Measurements from ENCODE around the gene SASH1.
A peak's percentile ranks its signal among the peaks of the same experiment; 100 is the strongest.
"Not testable (repeated sequence)": the region's sequence is repeated elsewhere in the genome, so short reads cannot be mapped to it uniquely, and the experiment has no call there.

Gene SASH1

DNA sequence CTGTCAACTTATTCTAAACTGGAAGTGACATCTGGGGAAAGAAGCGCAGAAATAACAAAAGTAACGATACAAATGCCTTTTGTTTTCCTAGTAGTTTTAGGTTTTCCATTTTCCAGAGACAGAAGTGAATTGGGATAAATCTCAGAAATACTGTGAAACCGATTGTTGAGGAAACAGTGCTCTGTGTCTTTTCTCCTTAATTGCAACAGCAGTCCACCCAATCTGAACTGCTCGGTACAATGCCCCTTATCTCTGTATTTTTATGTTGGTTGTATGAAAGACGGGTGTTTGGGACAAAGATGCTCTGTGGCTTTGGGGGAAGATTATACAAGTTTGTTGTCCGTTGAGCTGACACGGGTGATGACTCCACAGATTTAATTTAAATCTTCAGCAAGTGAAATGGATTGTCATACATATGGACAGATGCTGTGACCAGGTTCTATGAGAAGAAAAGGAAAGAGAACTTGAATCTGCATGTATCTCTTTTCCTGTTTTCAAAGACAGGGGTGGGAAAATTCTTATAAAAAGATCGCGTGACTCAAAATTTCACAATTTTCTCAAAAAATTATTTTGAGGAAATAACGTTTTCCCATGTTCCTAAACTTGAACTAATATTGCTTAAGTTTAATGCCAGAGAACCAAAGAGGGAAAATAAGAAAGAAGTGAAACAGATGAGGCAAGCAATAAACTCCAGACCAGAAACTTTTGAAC is 41.2 kb downstream of the SASH1 start:
- in situ Hi-C loops (cut with HindIII; ENCODE audit: low pct_unique_long_range_greater_than_20kb, low sequenced_read_pairs): no loop called here
- TF ChIP-seq JUND (IDR thresholded peaks at IDR 0.05; ENCODE audit: low read depth): no peak
- DNase-seq (ENCODE audit: low read depth in 1 of 2, low spot score in 1 of 2): no peak

DNA sequence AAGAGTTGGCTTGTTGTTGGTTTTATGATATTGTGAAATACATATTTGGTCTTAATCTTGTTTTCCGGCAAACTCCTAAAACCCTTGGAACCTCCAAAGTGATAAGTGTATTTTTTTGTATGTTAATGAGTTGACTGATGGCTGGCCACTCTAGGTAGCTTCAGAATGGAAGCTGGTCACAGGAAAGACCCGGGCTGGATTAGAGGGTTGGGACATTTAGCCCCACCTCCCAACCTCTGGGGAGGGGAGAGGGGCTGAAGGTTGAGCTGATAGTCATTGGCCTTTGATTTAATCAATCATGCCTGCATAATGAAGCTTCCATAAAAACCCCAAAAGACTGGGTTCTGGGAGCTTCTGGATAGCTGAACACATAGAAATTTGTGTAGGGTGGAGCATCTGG is 42.7 kb downstream of the SASH1 start:
- DNase-seq (ENCODE audit: low read depth in 1 of 2, low spot score in 1 of 2): no peak
- no peak for TF ChIP-seq JUND (IDR thresholded peaks at IDR 0.05; ENCODE audit: low read depth)
- in situ Hi-C loops (cut with HindIII; ENCODE audit: low pct_unique_long_range_greater_than_20kb, low sequenced_read_pairs): no loop called here

DNA sequence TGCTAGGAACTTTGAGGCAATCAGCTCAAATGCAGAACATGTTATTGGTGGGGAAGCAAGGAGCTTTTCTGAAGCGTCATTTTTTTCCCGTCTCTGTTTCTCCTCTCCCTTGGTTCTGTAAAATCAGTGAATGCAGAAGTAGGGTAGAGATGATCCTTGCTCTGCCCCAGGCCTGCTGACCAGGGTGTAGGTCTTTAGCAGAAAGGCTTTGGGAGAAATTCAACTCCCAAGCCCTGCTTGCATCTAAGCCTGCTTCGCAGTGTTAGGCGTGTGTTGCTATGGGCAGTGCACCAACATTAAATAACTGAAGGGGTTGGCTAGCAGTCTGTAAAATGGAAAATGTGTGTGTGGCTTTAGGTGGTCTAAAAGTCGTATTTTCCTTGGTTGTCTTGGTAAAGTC is 45.9 kb downstream of the SASH1 start:
- in situ Hi-C loops (cut with HindIII; ENCODE audit: low pct_unique_long_range_greater_than_20kb, low sequenced_read_pairs): no loop called here
- DNase-seq (ENCODE audit: low read depth in 1 of 2, low spot score in 1 of 2): no peak
- no peak for TF ChIP-seq JUND (IDR thresholded peaks at IDR 0.05; ENCODE audit: low read depth)

DNA sequence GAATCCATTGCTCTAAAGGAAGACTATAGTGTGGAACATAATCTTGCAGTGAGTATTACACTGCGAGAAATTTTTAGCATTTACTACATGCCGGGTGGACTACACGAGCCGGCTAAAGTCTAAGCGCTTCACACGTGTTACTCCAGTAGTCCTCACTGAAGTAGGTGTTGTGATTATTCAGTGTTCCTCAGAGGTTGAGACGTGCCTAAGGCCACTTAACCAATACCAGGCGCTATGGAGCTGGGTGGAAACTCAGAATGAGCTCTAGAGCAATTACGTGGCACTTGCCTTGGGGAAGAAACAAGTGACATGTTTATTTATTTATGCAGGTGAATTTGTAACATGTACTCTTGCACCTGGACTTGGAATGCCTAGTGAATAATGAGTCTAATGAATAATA is 46.4 kb downstream of the SASH1 start:
- TF ChIP-seq JUND (IDR thresholded peaks at IDR 0.05; ENCODE audit: low read depth): no peak
- DNase-seq (ENCODE audit: low read depth in 1 of 2, low spot score in 1 of 2): peak in 1 of 2 experiments; percentile 37
- in situ Hi-C loops (cut with HindIII; ENCODE audit: low pct_unique_long_range_greater_than_20kb, low sequenced_read_pairs): no loop called here

DNA sequence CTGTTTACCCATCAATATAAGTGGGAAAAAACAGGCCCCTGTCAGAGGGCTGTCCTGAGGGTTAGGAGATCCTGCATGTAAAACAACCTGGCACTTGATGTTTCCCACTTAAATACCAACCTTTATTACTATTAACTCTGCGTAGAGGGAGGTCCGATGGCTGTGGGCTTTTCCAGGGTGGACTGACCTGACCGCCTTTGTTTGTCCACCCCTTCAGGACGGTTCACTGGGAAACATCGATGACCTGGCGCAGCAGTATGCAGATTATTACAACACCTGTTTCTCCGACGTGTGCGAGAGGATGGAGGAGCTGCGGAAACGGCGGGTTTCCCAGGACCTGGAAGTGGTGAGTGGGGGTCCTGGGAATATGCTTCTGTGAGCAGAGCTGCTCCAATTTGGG is 47.3 kb downstream of the SASH1 start:
- TF ChIP-seq JUND (IDR thresholded peaks at IDR 0.05; ENCODE audit: low read depth): no peak
- DNase-seq (ENCODE audit: low read depth in 1 of 2, low spot score in 1 of 2): no peak
- in situ Hi-C loops (cut with HindIII; ENCODE audit: low pct_unique_long_range_greater_than_20kb, low sequenced_read_pairs): no loop called here

DNA sequence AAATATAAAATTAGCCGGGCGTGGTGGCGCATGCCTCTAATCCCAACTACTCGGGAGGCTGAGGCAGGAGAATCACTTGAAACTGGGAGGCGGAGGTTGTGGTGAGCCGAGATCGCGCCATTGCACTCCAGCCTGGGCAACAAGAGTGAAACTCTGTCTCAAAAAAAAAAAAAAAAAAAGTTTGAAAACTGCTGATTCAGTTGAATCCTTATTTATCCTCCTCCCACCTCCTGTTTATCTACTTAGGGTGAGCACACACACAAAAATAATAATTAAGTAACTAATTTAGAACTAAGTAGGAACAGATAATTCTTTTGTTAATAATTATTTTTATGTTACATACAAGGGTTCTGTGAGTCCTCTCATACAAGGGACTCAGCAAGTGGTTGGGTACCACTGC is 49.5 kb downstream of the SASH1 start:
- in situ Hi-C loops (cut with HindIII; ENCODE audit: low pct_unique_long_range_greater_than_20kb, low sequenced_read_pairs); DNase-seq (ENCODE audit: low read depth in 1 of 2, low spot score in 1 of 2): not testable (repeated sequence)

DNA sequence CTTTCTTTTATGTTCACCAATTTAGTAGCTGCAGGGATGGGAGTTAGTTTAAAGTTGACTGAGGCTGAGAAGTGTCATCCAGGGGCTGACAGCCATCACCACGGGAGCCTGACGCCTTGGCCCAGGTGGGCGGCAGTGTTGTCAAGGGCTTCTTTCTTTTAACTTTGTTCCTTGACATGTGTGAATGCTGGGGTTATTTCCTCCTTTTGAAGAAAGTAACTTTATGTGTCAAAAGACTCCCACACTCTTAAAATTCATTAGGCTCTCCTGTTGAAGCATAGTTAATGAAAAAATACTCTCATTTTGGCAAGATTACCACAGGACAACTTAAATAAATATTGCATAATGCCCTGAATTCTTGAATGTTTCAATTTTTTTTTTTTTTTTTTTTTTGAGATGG is 50.0 kb downstream of the SASH1 start:
- in situ Hi-C loops (cut with HindIII; ENCODE audit: low pct_unique_long_range_greater_than_20kb, low sequenced_read_pairs): no loop called here
- no peak for DNase-seq (ENCODE audit: low read depth in 1 of 2, low spot score in 1 of 2)
- TF ChIP-seq JUND (IDR thresholded peaks at IDR 0.05; ENCODE audit: low read depth): no peak

DNA sequence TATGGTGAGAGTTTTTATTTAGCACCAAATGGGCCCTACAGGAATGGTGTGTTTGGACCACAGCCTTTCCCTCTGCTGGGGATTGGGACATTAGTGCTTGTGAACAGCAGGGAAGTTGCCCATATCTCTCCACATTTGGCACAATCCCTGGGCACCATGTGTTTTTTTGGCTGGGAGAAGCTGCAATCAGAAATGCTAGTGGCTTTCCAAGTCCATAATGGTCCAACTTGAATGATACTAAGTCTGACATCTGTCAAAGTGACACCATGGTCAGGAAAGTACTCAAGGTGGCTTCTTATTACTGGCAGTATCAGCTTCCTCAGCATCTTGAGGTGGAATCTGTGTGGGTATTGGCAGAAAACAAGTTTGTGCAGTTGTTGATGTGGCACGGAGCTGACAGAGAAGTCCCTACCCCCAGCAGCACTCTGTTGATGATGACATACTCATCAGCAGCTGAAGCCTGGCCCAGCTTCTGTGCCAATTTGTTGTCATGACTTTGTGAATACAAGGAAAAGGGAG is 53.0 kb downstream of the SASH1 start:
- no peak for TF ChIP-seq JUND (IDR thresholded peaks at IDR 0.05; ENCODE audit: low read depth)
- DNase-seq (ENCODE audit: low read depth in 1 of 2, low spot score in 1 of 2): no peak
- in situ Hi-C loops (cut with HindIII; ENCODE audit: low pct_unique_long_range_greater_than_20kb, low sequenced_read_pairs): no loop called here

DNA sequence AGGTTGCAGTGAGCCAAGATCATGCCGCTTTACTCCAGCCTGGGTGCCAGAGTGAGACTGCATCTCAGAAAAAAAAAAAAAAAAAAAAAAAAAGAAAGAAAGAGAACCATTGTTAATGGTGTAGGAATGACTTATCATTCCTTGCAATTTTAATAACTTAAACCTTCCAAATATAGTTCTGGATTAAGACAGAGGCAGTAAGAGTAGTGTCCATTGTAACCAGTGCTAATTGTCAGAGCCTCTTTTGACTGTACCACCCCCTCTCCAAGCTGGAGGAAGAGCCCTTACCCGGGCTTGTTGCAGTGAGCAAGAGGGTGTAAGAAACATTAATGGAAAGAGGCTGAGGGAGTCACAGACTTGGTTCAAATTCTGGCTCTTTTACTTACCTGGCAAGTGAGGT is 53.8 kb downstream of the SASH1 start:
- in situ Hi-C loops (cut with HindIII; ENCODE audit: low pct_unique_long_range_greater_than_20kb, low sequenced_read_pairs): no loop called here
- no peak for DNase-seq (ENCODE audit: low read depth in 1 of 2, low spot score in 1 of 2)
- TF ChIP-seq JUND (IDR thresholded peaks at IDR 0.05; ENCODE audit: low read depth): no peak

DNA sequence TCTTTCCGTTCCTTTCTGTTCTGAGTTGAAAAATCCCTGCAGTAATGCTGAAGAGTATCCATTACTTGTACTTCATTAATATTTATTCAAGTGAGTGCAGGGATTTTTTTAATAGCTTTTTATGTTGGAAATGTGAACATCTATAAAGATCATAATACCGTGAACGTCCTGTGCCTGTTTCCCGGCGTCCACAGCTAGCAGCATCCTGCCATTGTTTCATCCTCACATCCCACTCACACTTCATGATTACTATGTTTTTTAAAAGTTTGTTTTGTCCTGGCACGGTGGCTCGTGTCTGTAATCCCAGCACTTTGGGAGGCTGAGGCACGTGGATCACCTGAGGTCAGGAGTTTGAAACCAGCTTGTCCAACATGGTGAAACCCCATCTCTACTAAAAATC is 54.3 kb downstream of the SASH1 start:
- no peak for TF ChIP-seq JUND (IDR thresholded peaks at IDR 0.05; ENCODE audit: low read depth)
- DNase-seq (ENCODE audit: low read depth in 1 of 2, low spot score in 1 of 2): no peak
- in situ Hi-C loops (cut with HindIII; ENCODE audit: low pct_unique_long_range_greater_than_20kb, low sequenced_read_pairs): no loop called here

DNA sequence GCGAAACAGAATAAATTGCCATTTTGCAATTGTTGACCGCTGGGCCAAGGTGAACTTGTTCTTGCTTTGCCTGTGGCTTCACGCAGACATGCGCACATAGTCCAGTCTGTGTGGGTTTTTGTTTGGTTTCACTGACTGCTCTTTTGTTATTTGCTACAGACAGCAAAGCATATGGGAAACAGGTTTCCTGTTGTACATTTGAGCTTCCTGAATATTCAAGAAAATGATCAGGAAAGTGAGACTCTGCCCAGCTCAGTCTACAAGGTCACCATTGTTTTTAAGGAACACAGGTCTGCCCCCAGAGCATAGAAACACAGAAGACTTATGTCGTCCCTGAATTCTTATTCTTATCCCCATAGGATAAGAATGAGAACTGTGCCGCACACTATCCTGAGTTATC is 55.6 kb downstream of the SASH1 start:
- DNase-seq (ENCODE audit: low read depth in 1 of 2, low spot score in 1 of 2): no peak
- in situ Hi-C loops (cut with HindIII; ENCODE audit: low pct_unique_long_range_greater_than_20kb, low sequenced_read_pairs): no loop called here
- TF ChIP-seq JUND (IDR thresholded peaks at IDR 0.05; ENCODE audit: low read depth): no peak

DNA sequence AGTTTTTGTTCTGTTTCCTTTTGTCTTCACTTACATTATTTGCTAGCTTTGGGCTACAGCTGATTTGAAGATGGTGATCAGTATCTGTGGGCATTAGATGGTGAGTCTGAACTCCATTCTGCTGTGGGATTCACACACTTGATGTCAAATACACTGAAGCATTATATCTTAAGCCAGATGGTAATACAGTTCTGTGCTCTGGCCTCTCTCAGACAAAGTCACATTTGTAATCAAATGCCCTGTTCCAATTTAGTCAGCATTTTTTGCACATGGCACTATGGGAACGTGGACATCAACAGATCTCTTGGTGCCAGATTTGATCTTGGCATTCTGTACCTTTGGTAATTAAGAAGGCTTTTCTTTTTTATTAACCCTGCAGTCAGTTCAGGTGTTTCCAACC is 56.0 kb downstream of the SASH1 start:
- TF ChIP-seq JUND (IDR thresholded peaks at IDR 0.05; ENCODE audit: low read depth): no peak
- no peak for DNase-seq (ENCODE audit: low read depth in 1 of 2, low spot score in 1 of 2)
- in situ Hi-C loops (cut with HindIII; ENCODE audit: low pct_unique_long_range_greater_than_20kb, low sequenced_read_pairs): no loop called here

DNA sequence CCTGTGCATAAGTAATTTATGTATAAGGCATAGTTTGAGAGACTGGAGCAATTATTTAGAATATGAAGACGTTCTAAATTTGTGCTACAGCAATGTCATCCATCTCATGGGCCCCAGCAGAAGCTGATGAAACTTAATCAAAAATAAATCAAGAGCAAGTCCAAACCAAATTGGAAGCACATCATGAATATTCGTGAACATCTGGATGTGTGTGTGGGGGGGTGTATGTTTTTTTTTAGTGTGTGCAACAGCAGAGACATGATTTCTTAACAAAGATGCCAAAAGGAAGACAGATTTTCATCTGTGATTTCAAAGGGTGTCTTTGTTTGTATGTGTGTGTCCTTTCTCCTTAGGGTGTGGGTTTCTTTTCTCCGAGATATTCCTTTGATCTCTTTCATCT is 58.9 kb downstream of the SASH1 start:
- no peak for DNase-seq (ENCODE audit: low read depth in 1 of 2, low spot score in 1 of 2)
- in situ Hi-C loops (cut with HindIII; ENCODE audit: low pct_unique_long_range_greater_than_20kb, low sequenced_read_pairs): no loop called here
- TF ChIP-seq JUND (IDR thresholded peaks at IDR 0.05; ENCODE audit: low read depth): no peak

DNA sequence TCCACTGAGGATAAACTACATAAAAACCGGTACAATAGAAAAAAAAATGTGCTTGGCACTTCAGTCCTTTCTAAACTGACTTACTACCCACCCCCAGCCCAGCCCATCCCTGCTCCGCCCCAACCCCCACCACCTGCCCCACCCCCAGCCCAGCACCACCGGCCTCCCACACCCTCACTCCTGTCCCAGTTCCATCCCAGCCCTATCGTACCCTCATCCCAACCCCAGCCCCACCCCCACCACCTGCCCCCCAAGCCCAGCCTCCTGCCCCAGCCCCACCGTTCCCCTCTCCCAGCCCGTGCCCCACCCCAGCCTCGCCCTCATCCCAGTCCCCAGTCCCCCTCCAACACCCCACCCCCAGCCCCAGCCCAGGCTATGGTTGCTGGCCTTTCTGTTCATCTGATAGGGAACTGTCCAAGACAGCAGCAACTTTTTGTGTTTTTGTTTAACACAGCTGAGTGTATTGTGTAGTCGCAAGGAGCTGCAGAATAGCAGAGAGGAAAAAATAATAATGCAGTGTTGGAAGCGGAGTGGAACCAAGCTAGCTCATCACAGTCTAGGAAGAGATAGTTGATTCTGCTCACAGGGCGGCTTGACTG is 61.9 kb downstream of the SASH1 start:
- in situ Hi-C loops (cut with HindIII; ENCODE audit: low pct_unique_long_range_greater_than_20kb, low sequenced_read_pairs): no loop called here
- no peak for TF ChIP-seq JUND (IDR thresholded peaks at IDR 0.05; ENCODE audit: low read depth)
- DNase-seq (ENCODE audit: low read depth in 1 of 2, low spot score in 1 of 2): no peak
